ENCODE results near the gene CCDC106. TPM values are rescaled to one million over a fixed set of nuclear protein-coding genes. Genes with fewer than 3 reads are reported as not detected.

Gene CCDC106
- total RNA-seq, 1 experiment from 2014 or later, result 19.9 TPM

- H3K9ac ChIP-seq (ENCODE audit: extremely low read depth, insufficient read length, low read length), result no peak overlapping the region
- no peak overlapping the region for H3K4ac ChIP-seq (ENCODE audit: low read depth, low read length)
- H3K4me2 ChIP-seq (ENCODE audit: insufficient read depth, insufficient read length, low read length), result no peak overlapping the region
- Mint-ChIP-seq H3K4me3 (no peak overlapping the region), H3K4me1 (no peaks in the 10 kb centered on the region), H3K27me3 (ENCODE audit: low read depth) (no peaks in the 10 kb centered on the region), H3K36me3 (ENCODE audit: insufficient read depth in 1 of 3, low read depth in 3 of 3) (peaks cover 29 to 64% (median 44%) of the 10 kb centered on the region in 3 experiments), H3K27ac (no peak overlapping the region; a peak in 1 of 7 replicates), H3K9me3 (no peaks in the 10 kb centered on the region; a peak in 1 of 5 replicates)
- no peaks in the 10 kb centered on the region for H4K20me1 ChIP-seq (ENCODE audit: control insufficient read depth, insufficient read depth, insufficient read length)
- H3K79me1 ChIP-seq (ENCODE audit: insufficient read depth, low read depth, low read length, poor library complexity, severe bottlenecking), result peaks cover 3% of the 10 kb centered on the region
- H3K56ac ChIP-seq (ENCODE audit: insufficient read length, low read depth, low read length), result no peak overlapping the region
- TF ChIP-seq, protein P1, sequence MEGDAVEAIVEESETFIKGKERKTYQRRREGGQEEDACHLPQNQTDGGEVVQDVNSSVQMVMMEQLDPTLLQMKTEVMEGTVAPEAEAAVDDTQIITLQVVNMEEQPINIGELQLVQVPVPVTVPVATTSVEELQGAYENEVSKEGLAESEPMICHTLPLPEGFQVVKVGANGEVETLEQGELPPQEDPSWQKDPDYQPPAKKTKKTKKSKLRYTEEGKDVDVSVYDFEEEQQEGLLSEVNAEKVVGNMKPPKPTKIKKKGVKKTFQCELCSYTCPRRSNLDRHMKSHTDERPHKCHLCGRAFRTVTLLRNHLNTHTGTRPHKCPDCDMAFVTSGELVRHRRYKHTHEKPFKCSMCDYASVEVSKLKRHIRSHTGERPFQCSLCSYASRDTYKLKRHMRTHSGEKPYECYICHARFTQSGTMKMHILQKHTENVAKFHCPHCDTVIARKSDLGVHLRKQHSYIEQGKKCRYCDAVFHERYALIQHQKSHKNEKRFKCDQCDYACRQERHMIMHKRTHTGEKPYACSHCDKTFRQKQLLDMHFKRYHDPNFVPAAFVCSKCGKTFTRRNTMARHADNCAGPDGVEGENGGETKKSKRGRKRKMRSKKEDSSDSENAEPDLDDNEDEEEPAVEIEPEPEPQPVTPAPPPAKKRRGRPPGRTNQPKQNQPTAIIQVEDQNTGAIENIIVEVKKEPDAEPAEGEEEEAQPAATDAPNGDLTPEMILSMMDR (conservative IDR thresholded peaks at IDR 0.05), result no peak
- H2BK120ac ChIP-seq (ENCODE audit: low read depth, low read length, poor library complexity, severe bottlenecking), result no peak overlapping the region
- no CpG with 5 or more reads among the region's 6 CpGs for WGBS (ENCODE audit: extremely low coverage, insufficient read length, low lambda C conversion rate)
- H3K4me1 ChIP-seq (ENCODE audit: insufficient read depth, low read length), result no peaks in the 10 kb centered on the region
- H3K23ac ChIP-seq (ENCODE audit: insufficient read length, low read depth, low read length), result no peak overlapping the region
- no peaks in the 10 kb centered on the region for H3K23me2 ChIP-seq (ENCODE audit: insufficient read length, low read depth, low read length, poor library complexity, severe bottlenecking)
- no peak overlapping the region for H3K18ac ChIP-seq (ENCODE audit: insufficient read length, low read depth, low read length)
- H4K5ac ChIP-seq (ENCODE audit: insufficient read length, low read depth, low read length), result no peak overlapping the region
- no peak overlapping the region for H3K27ac ChIP-seq (ENCODE audit: insufficient read length, low read depth, low read length)
- H3K9me3 ChIP-seq (ENCODE audit: control insufficient read depth, low read depth, low read length), result no peaks in the 10 kb centered on the region
- H4K8ac ChIP-seq (replicated peaks; ENCODE audit: insufficient read length, low read depth, low read length), result no peak overlapping the region
- no peak overlapping the region for H2BK15ac ChIP-seq (ENCODE audit: low read depth, low read length)
- DNase-seq, result no peak
- no peak overlapping the region for H2AK5ac ChIP-seq (ENCODE audit: insufficient read length, low read length)
- no peak overlapping the region for H2BK12ac ChIP-seq (ENCODE audit: insufficient read length, low read depth, low read length)
- H3K79me2 ChIP-seq (ENCODE audit: insufficient read depth, low read length), result 0 out of 2 replicates have a peak, but pooled peaks cover 1% of the 10 kb centered on the region
- no peaks in the 10 kb centered on the region for H3K27me3 ChIP-seq (ENCODE audit: insufficient read depth, low read length)
- no peak overlapping the region for H4K91ac ChIP-seq (ENCODE audit: insufficient read length, low read depth, low read length)
- H2BK20ac ChIP-seq (ENCODE audit: low read depth, low read length, poor library complexity, severe bottlenecking), result no peak overlapping the region
- H3K14ac ChIP-seq (ENCODE audit: insufficient read depth, low read length), result no peak overlapping the region
- H2AFZ ChIP-seq (ENCODE audit: low read length), result no peak overlapping the region
- no peak overlapping the region for H2BK5ac ChIP-seq (ENCODE audit: insufficient read length, low read length)
- no peak overlapping the region for H3T11ph ChIP-seq (ENCODE audit: low read length)
Observed at GRCh38 chr19:55685776-55686175, 37.8 kb downstream of the CCDC106 start.

Data from H9 (cell line).